Astrocyte (in vitro differentiated cells and primary cell): ENCODE data around the gene KIAA1217.
A peak's percentile ranks its signal among the peaks of the same experiment; 100 is the strongest.

ENCODE experiments used
- EZH2 ChIP-seq: IDR thresholded peaks from 2 replicates; pipeline ENCODE4 v1.6.1; 2012; ENCODE audit warnings: mild to moderate bottlenecking, low read length, inconsistent platforms; ENCODE audit not compliant: insufficient read depth
- TF ChIP-seq, protein P1 (sequence below): IDR thresholded peaks from 2 replicates; pipeline ENCODE4 v1.5.1; 2011; ENCODE audit warnings: low read depth, mild to moderate bottlenecking, inconsistent platforms, low read length, moderate library complexity; ENCODE audit not compliant: insufficient read depth

DNA sequence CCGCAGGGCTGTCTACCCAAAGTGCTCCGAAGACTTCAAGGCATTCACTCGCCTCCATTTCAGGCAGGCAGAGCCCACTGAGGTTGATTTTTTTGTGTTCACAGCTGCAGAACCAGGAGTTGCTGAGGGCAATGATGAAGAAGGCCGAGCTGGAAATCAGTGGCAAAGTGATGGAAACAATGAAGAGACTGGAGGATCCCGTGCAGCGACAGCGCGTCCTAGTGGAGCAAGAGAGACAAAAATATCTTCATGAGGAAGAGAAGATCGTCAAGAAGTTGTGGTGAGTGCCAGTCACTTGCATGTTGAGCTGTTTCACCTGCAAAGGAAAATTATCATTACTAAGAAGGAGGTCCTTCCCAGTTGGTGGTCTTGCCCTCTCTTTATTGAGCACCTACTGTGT lies 304.2 kb downstream of the KIAA1217 start:
- TF ChIP-seq EZH2: no peak
- TF ChIP-seq, protein P1, sequence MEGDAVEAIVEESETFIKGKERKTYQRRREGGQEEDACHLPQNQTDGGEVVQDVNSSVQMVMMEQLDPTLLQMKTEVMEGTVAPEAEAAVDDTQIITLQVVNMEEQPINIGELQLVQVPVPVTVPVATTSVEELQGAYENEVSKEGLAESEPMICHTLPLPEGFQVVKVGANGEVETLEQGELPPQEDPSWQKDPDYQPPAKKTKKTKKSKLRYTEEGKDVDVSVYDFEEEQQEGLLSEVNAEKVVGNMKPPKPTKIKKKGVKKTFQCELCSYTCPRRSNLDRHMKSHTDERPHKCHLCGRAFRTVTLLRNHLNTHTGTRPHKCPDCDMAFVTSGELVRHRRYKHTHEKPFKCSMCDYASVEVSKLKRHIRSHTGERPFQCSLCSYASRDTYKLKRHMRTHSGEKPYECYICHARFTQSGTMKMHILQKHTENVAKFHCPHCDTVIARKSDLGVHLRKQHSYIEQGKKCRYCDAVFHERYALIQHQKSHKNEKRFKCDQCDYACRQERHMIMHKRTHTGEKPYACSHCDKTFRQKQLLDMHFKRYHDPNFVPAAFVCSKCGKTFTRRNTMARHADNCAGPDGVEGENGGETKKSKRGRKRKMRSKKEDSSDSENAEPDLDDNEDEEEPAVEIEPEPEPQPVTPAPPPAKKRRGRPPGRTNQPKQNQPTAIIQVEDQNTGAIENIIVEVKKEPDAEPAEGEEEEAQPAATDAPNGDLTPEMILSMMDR: peak; percentile 35
